ENCODE data around the gene TNIP2. TPM values are rescaled to one million over a fixed set of nuclear protein-coding genes. Genes with fewer than 3 reads are reported as not detected.

The TNIP2 gene
- total RNA-seq, 3 donors from 2014 or later (not counting 1 experiment from before 2014, with no cell fraction given), result 35.6 to 53.9 (median 41.6) TPM

GRCh38 chr4:2803624-2804448 is 47.7 kb upstream of the TNIP2 start:
- 94% methylated on average over 20 of the region's 20 CpGs for WGBS (ENCODE audit: insufficient coverage)
- Histone ChIP-seq H3K27me3 (ENCODE audit: control insufficient read depth, insufficient read depth, low read length) (no peaks in the 10 kb centered on the region), H3K27ac (ENCODE audit: low read length) (no peak overlapping the region), H3K9me3 (ENCODE audit: control insufficient read depth, insufficient read depth, low read length) (no peaks in the 10 kb centered on the region), H3K4me1 (ENCODE audit: control insufficient read depth, insufficient read depth, low read length) (peaks cover 75% of the 10 kb centered on the region), H3K4me3 (ENCODE audit: low read length) (no peak overlapping the region), H3K36me3 (ENCODE audit: control insufficient read depth, insufficient read depth, low read length) (no peaks in the 10 kb centered on the region)
- no peaks in the 10 kb centered on the region for H3K9me3 Mint-ChIP-seq
- TF ChIP-seq, protein P1, sequence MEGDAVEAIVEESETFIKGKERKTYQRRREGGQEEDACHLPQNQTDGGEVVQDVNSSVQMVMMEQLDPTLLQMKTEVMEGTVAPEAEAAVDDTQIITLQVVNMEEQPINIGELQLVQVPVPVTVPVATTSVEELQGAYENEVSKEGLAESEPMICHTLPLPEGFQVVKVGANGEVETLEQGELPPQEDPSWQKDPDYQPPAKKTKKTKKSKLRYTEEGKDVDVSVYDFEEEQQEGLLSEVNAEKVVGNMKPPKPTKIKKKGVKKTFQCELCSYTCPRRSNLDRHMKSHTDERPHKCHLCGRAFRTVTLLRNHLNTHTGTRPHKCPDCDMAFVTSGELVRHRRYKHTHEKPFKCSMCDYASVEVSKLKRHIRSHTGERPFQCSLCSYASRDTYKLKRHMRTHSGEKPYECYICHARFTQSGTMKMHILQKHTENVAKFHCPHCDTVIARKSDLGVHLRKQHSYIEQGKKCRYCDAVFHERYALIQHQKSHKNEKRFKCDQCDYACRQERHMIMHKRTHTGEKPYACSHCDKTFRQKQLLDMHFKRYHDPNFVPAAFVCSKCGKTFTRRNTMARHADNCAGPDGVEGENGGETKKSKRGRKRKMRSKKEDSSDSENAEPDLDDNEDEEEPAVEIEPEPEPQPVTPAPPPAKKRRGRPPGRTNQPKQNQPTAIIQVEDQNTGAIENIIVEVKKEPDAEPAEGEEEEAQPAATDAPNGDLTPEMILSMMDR (IDR thresholded peaks at IDR 0.05), result no peak
- ATAC-seq (no peak), DNase-seq (no peak)
- no peaks in the 10 kb centered on the region for H3K27me3 Mint-ChIP-seq (ENCODE audit: low read depth in 2 of 2)
- intact Hi-C loops (cut with micrococcal nuclease), result no loop called here
- H3K4me3 Mint-ChIP-seq, result no peak overlapping the region
- peaks cover 22 to 50% of the 10 kb centered on the region in 2 donors for H3K4me1 Mint-ChIP-seq
- H3K36me3 Mint-ChIP-seq, result no peaks in the 10 kb centered on the region
- no peak overlapping the region for H3K27ac Mint-ChIP-seq

- Mint-ChIP-seq H3K4me3 (no peak overlapping the region), H3K9me3 (no peaks in the 10 kb centered on the region), H3K4me1 (peaks cover 31 to 59% of the 10 kb centered on the region in 2 donors), H3K36me3 (no peaks in the 10 kb centered on the region), H3K27ac (no peak overlapping the region), H3K27me3 (ENCODE audit: low read depth in 2 of 2) (no peaks in the 10 kb centered on the region)
- 95% methylated on average over 27 of the region's 27 CpGs for WGBS (ENCODE audit: insufficient coverage)
- Histone ChIP-seq H3K4me1 (ENCODE audit: control insufficient read depth, insufficient read depth, low read length) (peaks cover 83% of the 10 kb centered on the region), H3K36me3 (ENCODE audit: control insufficient read depth, insufficient read depth, low read length) (no peaks in the 10 kb centered on the region), H3K4me3 (ENCODE audit: low read length) (no peak overlapping the region), H3K9me3 (ENCODE audit: control insufficient read depth, insufficient read depth, low read length) (no peaks in the 10 kb centered on the region), H3K27ac (ENCODE audit: low read length) (no peak overlapping the region), H3K27me3 (ENCODE audit: control insufficient read depth, insufficient read depth, low read length) (no peaks in the 10 kb centered on the region)
- intact Hi-C loops (cut with micrococcal nuclease), result no loop called here
- TF ChIP-seq, protein P1 (IDR thresholded peaks at IDR 0.05), result no peak
- no peak for ATAC-seq
- DNase-seq, result no peak
Measured at GRCh38 chr4:2802618-2803531, 46.7 kb upstream of the TNIP2 start.

- no peaks in the 10 kb centered on the region for H3K9me3 Mint-ChIP-seq
- WGBS (ENCODE audit: insufficient coverage), result 55% methylated on average over 29 of the region's 29 CpGs
- peak overlapping the region in 1 of 2 donors; percentile 64 for H3K27ac Mint-ChIP-seq
- Histone ChIP-seq H3K27ac (ENCODE audit: low read length) (peak overlapping the region; percentile 61), H3K4me3 (ENCODE audit: low read length) (peak overlapping the region; percentile 16), H3K9me3 (ENCODE audit: control insufficient read depth, insufficient read depth, low read length) (no peaks in the 10 kb centered on the region), H3K27me3 (ENCODE audit: control insufficient read depth, insufficient read depth, low read length) (no peaks in the 10 kb centered on the region), H3K36me3 (ENCODE audit: control insufficient read depth, insufficient read depth, low read length) (no peaks in the 10 kb centered on the region), H3K4me1 (ENCODE audit: control insufficient read depth, insufficient read depth, low read length) (peaks cover 83% of the 10 kb centered on the region)
- no peak overlapping the region for H3K4me3 Mint-ChIP-seq
- TF ChIP-seq, protein P1 (IDR thresholded peaks at IDR 0.05), result no peak
- ATAC-seq (peak; percentile 16 to 56 (median 18)), DNase-seq (no peak)
- H3K27me3 Mint-ChIP-seq (ENCODE audit: low read depth in 2 of 2), result no peaks in the 10 kb centered on the region
- no peaks in the 10 kb centered on the region for H3K36me3 Mint-ChIP-seq
- intact Hi-C loops (cut with micrococcal nuclease), result no loop called here
- H3K4me1 Mint-ChIP-seq, result peaks cover 23 to 48% of the 10 kb centered on the region in 2 donors
Measured at GRCh38 chr4:2800691-2801596, 44.8 kb upstream of the TNIP2 start.

Data from natural killer cell (primary cell).